Effector memory CD4-positive, alpha-beta T cell (primary cell): Measurements from ENCODE around the gene DNAH5.
"Not testable (repeated sequence)": the region's sequence is repeated elsewhere in the genome, so short reads cannot be mapped to it uniquely, and the experiment has no call there.

Experiments
- DNase-seq, 3 donors: peaks; one replicate each; pipeline ENCODE4 v3.0.0-alpha.2; 2020
- H3K27ac ChIP-seq: 2 replicates; pipeline ENCODE4 v1.7.0; 2013; ENCODE audit warnings: mild to moderate bottlenecking, low read length, moderate library complexity; ENCODE audit not compliant: insufficient read depth, poor library complexity, severe bottlenecking
- H3K27me3 ChIP-seq: replicated peaks from 2 replicates; pipeline ENCODE4 v1.7.0; 2013; ENCODE audit warnings: mild to moderate bottlenecking, low read length; ENCODE audit not compliant: insufficient read depth, control insufficient read depth, poor library complexity, severe bottlenecking
- H3K36me3 ChIP-seq: 2 replicates; pipeline ENCODE4 v1.7.0; 2013; ENCODE audit warnings: mild to moderate bottlenecking, low read length, moderate library complexity; ENCODE audit not compliant: control insufficient read depth, insufficient read depth
- H3K4me1 ChIP-seq: 2 replicates; pipeline ENCODE4 v1.7.0; 2013; ENCODE audit warnings: low read length, mild to moderate bottlenecking; ENCODE audit not compliant: control insufficient read depth, insufficient read depth, poor library complexity, severe bottlenecking
- H3K4me3 ChIP-seq: 2 replicates; pipeline ENCODE4 v1.7.0; 2013; ENCODE audit warnings: low read length, low read depth, mild to moderate bottlenecking; ENCODE audit not compliant: insufficient read depth, poor library complexity, severe bottlenecking
- H3K9me3 ChIP-seq: 2 replicates; pipeline ENCODE4 v1.7.0; 2013; ENCODE audit warnings: mild to moderate bottlenecking, low read length, moderate library complexity; ENCODE audit not compliant: control insufficient read depth

DNAH5 gene

GRCh38 chr5:13809921-13810320 lies 134.6 kb downstream of the DNAH5 start:
- Histone ChIP-seq H3K27ac (no peak overlapping the region), H3K9me3 (no peaks in the 10 kb centered on the region), H3K4me1 (no peaks in the 10 kb centered on the region), H3K4me3 (no peak overlapping the region), H3K27me3 (no peaks in the 10 kb centered on the region), H3K36me3 (no peaks in the 10 kb centered on the region)
- DNase-seq = no peak

DNA sequence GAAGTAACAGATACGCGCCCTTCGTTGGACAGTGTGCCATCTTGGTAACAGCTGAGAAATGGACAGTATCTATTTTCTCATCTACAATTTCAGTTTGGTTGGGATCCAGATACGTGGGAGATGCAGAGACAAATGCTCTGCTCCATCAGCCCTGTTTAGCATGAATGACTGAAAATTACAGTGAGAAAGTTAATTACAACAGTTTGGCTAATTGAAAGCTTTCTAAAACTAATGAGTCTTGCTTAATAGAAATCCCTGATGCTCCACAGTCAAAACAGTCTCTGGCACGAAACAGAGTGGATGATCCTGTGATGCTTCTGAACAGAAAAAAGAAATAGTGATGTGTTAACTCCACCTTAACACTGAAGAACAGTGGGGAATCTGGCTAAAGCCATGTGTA lies 140.2 kb downstream of the DNAH5 start:
- H3K27ac ChIP-seq = no peak overlapping the region
- H3K36me3 ChIP-seq = no peaks in the 10 kb centered on the region
- no peaks in the 10 kb centered on the region for H3K4me1 ChIP-seq
- no peak overlapping the region for H3K4me3 ChIP-seq
- H3K27me3 ChIP-seq = no peaks in the 10 kb centered on the region
- no peaks in the 10 kb centered on the region for H3K9me3 ChIP-seq
- DNase-seq = no peak

DNA sequence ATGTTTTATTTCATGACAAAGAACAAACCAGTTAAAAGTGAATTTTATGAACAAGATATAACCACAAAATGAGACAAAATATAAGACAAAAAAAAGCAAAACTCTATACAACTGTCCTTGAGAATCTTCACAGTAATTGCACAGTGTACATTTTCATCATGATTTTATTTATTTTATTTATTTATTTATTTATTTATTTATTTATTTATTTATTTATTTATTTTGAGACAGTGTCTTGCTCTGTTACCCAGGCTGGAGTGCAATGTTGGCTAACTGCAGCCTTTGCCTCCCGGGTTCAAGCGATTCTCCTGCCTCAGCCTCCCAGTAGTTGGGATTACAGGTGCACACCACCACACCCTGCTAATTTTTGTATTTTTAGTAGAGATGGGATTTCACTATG lies 145.9 kb downstream of the DNAH5 start:
- H3K27me3 ChIP-seq, H3K4me3 ChIP-seq, H3K27ac ChIP-seq, H3K9me3 ChIP-seq, H3K4me1 ChIP-seq, H3K36me3 ChIP-seq, DNase-seq: not testable (repeated sequence)

GRCh38 chr5:13785781-13786415 lies 158.6 kb downstream of the DNAH5 start:
- no peaks in the 10 kb centered on the region for H3K27me3 ChIP-seq
- no peaks in the 10 kb centered on the region for H3K9me3 ChIP-seq
- no peak overlapping the region for H3K4me3 ChIP-seq
- H3K27ac ChIP-seq = no peak overlapping the region
- no peaks in the 10 kb centered on the region for H3K36me3 ChIP-seq
- H3K4me1 ChIP-seq = no peaks in the 10 kb centered on the region
- no peak for DNase-seq

- DNase-seq = no peak
- no peak overlapping the region for H3K4me3 ChIP-seq
- H3K9me3 ChIP-seq = no peaks in the 10 kb centered on the region
- H3K36me3 ChIP-seq = no peaks in the 10 kb centered on the region
- no peaks in the 10 kb centered on the region for H3K4me1 ChIP-seq
- H3K27ac ChIP-seq = no peak overlapping the region
- no peaks in the 10 kb centered on the region for H3K27me3 ChIP-seq
Measured at GRCh38 chr5:13783726-13784125, 160.8 kb downstream of the DNAH5 start.

GRCh38 chr5:13780081-13780480 lies 164.4 kb downstream of the DNAH5 start:
- H3K9me3 ChIP-seq = no peaks in the 10 kb centered on the region
- no peaks in the 10 kb centered on the region for H3K27me3 ChIP-seq
- no peak for DNase-seq
- no peaks in the 10 kb centered on the region for H3K4me1 ChIP-seq
- H3K36me3 ChIP-seq = no peaks in the 10 kb centered on the region
- H3K27ac ChIP-seq = no peak overlapping the region
- H3K4me3 ChIP-seq = no peak overlapping the region

- H3K9me3 ChIP-seq = no peaks in the 10 kb centered on the region
- no peak overlapping the region for H3K27ac ChIP-seq
- H3K27me3 ChIP-seq = no peaks in the 10 kb centered on the region
- DNase-seq = no peak
- H3K4me3 ChIP-seq = no peak overlapping the region
- H3K4me1 ChIP-seq = no peaks in the 10 kb centered on the region
- no peaks in the 10 kb centered on the region for H3K36me3 ChIP-seq
Measured at GRCh38 chr5:13773649-13774048, 170.8 kb downstream of the DNAH5 start.

- no peak overlapping the region for H3K27ac ChIP-seq
- H3K27me3 ChIP-seq = no peaks in the 10 kb centered on the region
- H3K36me3 ChIP-seq = no peaks in the 10 kb centered on the region
- no peak overlapping the region for H3K4me3 ChIP-seq
- H3K9me3 ChIP-seq = no peaks in the 10 kb centered on the region
- no peaks in the 10 kb centered on the region for H3K4me1 ChIP-seq
- DNase-seq = no peak
Measured at GRCh38 chr5:13771011-13771571, 173.4 kb downstream of the DNAH5 start.

GRCh38 chr5:13766236-13766635 lies 178.3 kb downstream of the DNAH5 start:
- Histone ChIP-seq H3K36me3 (no peaks in the 10 kb centered on the region), H3K9me3 (no peaks in the 10 kb centered on the region), H3K27me3 (no peaks in the 10 kb centered on the region), H3K4me3 (no peak overlapping the region), H3K27ac (no peak overlapping the region), H3K4me1 (no peaks in the 10 kb centered on the region)
- DNase-seq = no peak

DNA sequence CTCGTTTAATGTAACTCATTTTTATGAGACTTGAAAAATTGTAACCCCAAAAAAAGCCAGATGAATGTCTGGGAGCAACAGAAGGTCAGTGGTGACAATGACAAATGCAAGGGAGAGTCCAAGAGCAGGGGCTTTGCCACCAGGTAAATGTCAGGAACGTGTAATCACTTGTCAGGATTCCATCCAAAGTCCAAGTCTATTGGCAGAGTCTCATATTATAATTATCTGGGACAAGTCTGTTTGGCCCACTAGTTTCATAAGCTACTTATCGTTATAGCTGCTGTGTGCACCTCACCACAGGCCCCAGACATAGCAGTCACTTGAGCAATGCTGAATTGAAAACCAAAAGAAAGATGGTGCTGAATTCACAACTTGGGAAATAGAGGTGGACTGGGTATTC lies 180.8 kb downstream of the DNAH5 start:
- Histone ChIP-seq H3K4me3 (no peak overlapping the region), H3K36me3 (no peaks in the 10 kb centered on the region), H3K4me1 (no peaks in the 10 kb centered on the region)

More for the DNA sequence above, 180.8 kb downstream of the DNAH5 start:
- Histone ChIP-seq H3K27me3 (no peaks in the 10 kb centered on the region), H3K9me3 (no peaks in the 10 kb centered on the region), H3K27ac (no peak overlapping the region)
- DNase-seq = no peak
